Measurements from ENCODE around the gene CEBPB. TPM values are rescaled to one million over a fixed set of nuclear protein-coding genes. Genes with fewer than 3 reads are reported as not detected.

The CEBPB gene
- total and polyA plus RNA-seq, 2 experiments from 2014 or later: 22.0 to 22.9 TPM

GRCh38 chr20:50186151-50186885 lies 4.3 kb upstream of the CEBPB start:
- Histone ChIP-seq H3K4me1 (ENCODE audit: low read depth) (no peaks in the 10 kb centered on the region), H3K9me3 (ENCODE audit: low read depth) (no peaks in the 10 kb centered on the region), H3K27me3 (no peaks in the 10 kb centered on the region), H3K27ac (no peak overlapping the region), H3K36me3 (no peaks in the 10 kb centered on the region), H3K4me3 (no peak overlapping the region)
- DNase-seq (ENCODE audit: low read depth in 1 of 2, low spot score in 1 of 2): peak; percentile 89 to 90
- TF ChIP-seq, protein P1, sequence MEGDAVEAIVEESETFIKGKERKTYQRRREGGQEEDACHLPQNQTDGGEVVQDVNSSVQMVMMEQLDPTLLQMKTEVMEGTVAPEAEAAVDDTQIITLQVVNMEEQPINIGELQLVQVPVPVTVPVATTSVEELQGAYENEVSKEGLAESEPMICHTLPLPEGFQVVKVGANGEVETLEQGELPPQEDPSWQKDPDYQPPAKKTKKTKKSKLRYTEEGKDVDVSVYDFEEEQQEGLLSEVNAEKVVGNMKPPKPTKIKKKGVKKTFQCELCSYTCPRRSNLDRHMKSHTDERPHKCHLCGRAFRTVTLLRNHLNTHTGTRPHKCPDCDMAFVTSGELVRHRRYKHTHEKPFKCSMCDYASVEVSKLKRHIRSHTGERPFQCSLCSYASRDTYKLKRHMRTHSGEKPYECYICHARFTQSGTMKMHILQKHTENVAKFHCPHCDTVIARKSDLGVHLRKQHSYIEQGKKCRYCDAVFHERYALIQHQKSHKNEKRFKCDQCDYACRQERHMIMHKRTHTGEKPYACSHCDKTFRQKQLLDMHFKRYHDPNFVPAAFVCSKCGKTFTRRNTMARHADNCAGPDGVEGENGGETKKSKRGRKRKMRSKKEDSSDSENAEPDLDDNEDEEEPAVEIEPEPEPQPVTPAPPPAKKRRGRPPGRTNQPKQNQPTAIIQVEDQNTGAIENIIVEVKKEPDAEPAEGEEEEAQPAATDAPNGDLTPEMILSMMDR (IDR thresholded peaks at IDR 0.05; ENCODE audit: low read depth, low read length): peak; percentile 93

DNA sequence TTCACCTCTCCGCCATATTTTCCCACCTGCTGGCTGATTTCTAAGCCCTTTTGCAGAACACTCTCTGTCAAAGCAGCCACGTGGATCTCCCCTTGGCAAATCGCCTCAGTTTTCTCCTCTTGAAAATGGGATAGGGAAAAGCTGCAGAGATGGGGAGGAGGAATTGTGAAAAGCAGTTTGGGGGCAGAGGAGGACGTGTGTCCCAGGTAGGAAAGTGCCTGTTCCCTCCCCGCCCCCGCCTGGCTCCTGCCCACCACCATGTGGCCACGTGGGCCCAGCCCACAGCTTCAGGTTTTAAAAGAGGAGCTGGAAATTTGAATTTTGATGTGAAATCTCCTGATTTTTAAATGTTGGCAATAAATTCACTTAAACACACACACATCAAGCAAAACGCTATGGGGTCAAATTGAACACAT lies 3.6 kb upstream of the CEBPB start:
- Histone ChIP-seq H3K4me3 (no peak overlapping the region), H3K27me3 (no peaks in the 10 kb centered on the region), H3K36me3 (no peaks in the 10 kb centered on the region), H3K9me3 (ENCODE audit: low read depth) (no peaks in the 10 kb centered on the region), H3K27ac (no peak overlapping the region), H3K4me1 (ENCODE audit: low read depth) (no peaks in the 10 kb centered on the region)
- DNase-seq (ENCODE audit: low read depth in 1 of 2, low spot score in 1 of 2): no peak
- TF ChIP-seq, protein P1 (IDR thresholded peaks at IDR 0.05; ENCODE audit: low read depth, low read length): no peak

DNA sequence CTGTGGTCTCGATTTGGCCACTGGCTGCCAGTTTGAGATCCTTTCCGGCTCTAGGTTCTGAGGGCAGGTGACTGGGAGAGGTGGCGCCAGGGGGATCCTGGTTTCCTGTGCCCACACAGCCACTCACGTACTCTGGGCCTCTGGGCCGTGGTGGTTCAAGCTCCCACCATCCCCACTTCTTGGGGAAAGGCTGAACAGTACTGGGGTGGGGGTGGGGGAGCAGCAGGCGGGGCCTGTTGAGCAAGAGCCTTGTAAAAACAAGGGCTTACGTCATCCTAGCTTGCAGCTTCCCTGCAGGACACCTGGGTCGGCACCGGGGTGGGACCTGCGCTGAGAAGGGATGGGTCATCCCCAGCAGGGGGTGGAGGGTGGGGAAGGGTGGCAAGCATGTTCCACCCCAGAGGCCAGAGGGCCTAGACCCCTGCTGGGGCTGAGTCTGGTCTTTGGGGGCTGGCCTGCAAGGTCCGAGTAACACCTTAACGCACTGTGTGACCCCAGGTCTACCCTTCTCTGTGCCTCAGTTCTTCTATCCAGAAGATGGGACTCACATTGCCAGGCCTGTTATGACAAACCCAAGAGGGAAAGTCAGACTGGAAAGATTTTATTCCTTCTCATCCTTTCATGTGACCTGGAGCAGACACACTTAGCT lies 3.1 kb upstream of the CEBPB start:
- no peak overlapping the region for H3K27ac ChIP-seq
- TF ChIP-seq, protein P1 (IDR thresholded peaks at IDR 0.05; ENCODE audit: low read depth, low read length): no peak
- no peaks in the 10 kb centered on the region for H3K27me3 ChIP-seq
- no peaks in the 10 kb centered on the region for H3K36me3 ChIP-seq
- no peaks in the 10 kb centered on the region for H3K9me3 ChIP-seq (ENCODE audit: low read depth)
- no peak overlapping the region for H3K4me3 ChIP-seq
- H3K4me1 ChIP-seq (ENCODE audit: low read depth): peaks cover 2% of the 10 kb centered on the region
- DNase-seq (ENCODE audit: low read depth in 1 of 2, low spot score in 1 of 2): peak in 1 of 2 donors; percentile 66

DNA sequence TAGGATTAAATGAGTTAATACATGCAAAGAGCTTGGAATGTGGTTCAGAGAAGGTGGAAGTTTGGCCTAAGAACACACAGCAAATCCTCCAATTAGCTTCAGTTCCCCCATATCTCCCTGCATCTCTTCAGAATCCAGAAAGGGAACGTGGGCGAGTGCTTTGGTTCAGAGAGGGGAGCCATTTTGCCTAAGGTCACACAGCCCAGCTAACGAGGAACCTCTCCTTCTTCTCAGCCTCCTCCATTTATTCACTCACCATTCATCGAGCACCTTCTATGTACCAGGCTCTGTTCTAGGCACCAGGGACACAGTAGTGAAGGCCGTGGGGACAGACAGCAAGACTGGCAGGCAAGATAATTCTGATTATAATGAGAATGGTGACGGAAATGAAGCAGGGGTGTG lies 2.3 kb upstream of the CEBPB start:
- TF ChIP-seq, protein P1 (IDR thresholded peaks at IDR 0.05; ENCODE audit: low read depth, low read length): no peak

DNA sequence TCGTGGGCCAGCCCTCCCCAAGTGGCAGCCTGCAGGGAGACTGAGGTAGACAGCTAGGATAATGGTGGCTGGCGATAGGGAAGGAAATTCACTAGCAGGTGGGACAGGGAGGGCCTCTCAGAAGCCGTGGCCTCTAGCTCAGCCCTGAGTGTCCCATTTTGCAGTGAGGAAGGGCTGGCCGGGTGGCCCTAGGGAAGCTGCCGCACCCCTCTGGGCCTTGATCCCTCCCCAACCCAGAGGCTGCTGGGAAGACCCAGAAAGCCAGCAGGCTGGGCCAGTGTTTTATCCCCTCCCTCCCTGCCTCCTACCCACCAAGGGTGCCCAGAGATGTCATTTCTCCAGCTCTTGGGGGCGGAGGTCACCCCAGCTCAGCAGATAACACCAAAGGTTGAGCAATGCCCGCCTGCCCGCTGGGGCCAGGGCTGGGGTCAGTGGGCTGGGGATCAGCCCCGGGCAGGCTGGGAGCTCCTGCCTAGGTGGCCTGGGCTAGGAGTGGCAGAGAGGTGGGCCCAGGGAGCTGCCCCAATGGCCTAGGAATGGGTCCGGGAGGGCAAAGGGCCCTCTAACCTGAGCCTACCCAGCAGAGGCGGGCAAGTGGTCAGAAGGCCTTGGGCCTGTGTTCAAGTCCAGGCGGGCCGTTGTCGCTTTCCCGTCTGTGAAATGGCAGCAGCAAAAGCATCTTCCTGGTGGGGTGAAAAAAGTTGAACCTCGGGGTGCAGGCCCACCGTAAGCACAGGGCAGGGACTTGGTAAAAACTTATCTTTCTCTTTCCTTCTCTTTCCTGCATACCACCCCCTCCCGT lies 1.6 kb upstream of the CEBPB start:
- H3K27me3 ChIP-seq: no peaks in the 10 kb centered on the region
- H3K4me1 ChIP-seq (ENCODE audit: low read depth): peaks cover 8% of the 10 kb centered on the region
- H3K36me3 ChIP-seq: no peaks in the 10 kb centered on the region
- no peak overlapping the region for H3K4me3 ChIP-seq
- no peaks in the 10 kb centered on the region for H3K9me3 ChIP-seq (ENCODE audit: low read depth)
- no peak for DNase-seq (ENCODE audit: low read depth in 1 of 2, low spot score in 1 of 2)
- no peak overlapping the region for H3K27ac ChIP-seq
- TF ChIP-seq, protein P1 (IDR thresholded peaks at IDR 0.05; ENCODE audit: low read depth, low read length): no peak

More for the DNA sequence above, 2.3 kb upstream of the CEBPB start:
- Histone ChIP-seq H3K9me3 (ENCODE audit: low read depth) (no peaks in the 10 kb centered on the region), H3K4me3 (no peak overlapping the region), H3K36me3 (no peaks in the 10 kb centered on the region), H3K4me1 (ENCODE audit: low read depth) (peaks cover 8% of the 10 kb centered on the region), H3K27ac (no peak overlapping the region), H3K27me3 (no peaks in the 10 kb centered on the region)
- no peak for DNase-seq (ENCODE audit: low read depth in 1 of 2, low spot score in 1 of 2)
